CD14-positive monocyte (primary cell): ENCODE data around the gene INS. TPM values are rescaled to one million over a fixed set of nuclear protein-coding genes. Genes with fewer than 3 reads are reported as not detected.

Experiments used
- DNase-seq, 3 donors: peaks; one replicate each; pipeline ENCODE4 v3.0.0-alpha.2; 2011 to 2022
- H2AFZ ChIP-seq: 2 replicates; pipeline ENCODE4 v1.6.0; 2012; ENCODE audit warnings: mild to moderate bottlenecking, low read depth, low read length, inconsistent platforms; ENCODE audit not compliant: insufficient read depth, poor library complexity, severe bottlenecking
- H3K27ac ChIP-seq, 2 donors: 1 replicate in 1 of 2; 2 replicates in 1 of 2; pipeline ENCODE4 v1.5.1; 2012 to 2013; ENCODE audit warnings: low read length in 2 of 2, control low read depth in 1 of 2, inconsistent platforms in 1 of 2, low read depth in 1 of 2, mild to moderate bottlenecking in 1 of 2
- H3K27me3 ChIP-seq, 2 donors: one replicate each; pipeline versions ENCODE4 v1.6.0 to v1.6.1; 2011 to 2013; ENCODE audit warnings: low read length in 2 of 2; ENCODE audit not compliant: control insufficient read depth in 2 of 2, insufficient read depth in 2 of 2
- H3K36me3 ChIP-seq, 2 donors: replicated peaks in 1 of 2; 1 replicate in 1 of 2; 2 replicates in 1 of 2; pipeline versions ENCODE4 v1.5.1 to v1.6.1; 2012 to 2013; ENCODE audit warnings: low read length in 2 of 2, control low read depth in 1 of 2, inconsistent platforms in 1 of 2, mild to moderate bottlenecking in 1 of 2; ENCODE audit not compliant: insufficient read depth in 2 of 2, control insufficient read depth in 1 of 2
- H3K4me1 ChIP-seq, 2 donors: 1 replicate in 1 of 2; 2 replicates in 1 of 2; pipeline versions ENCODE4 v1.5.1 to v1.6.1; 2012 to 2013; ENCODE audit warnings: low read length in 2 of 2, control low read depth in 1 of 2, inconsistent platforms in 1 of 2, mild to moderate bottlenecking in 1 of 2, moderate library complexity in 1 of 2; ENCODE audit not compliant: insufficient read depth in 2 of 2, control insufficient read depth in 1 of 2
- H3K4me2 ChIP-seq: replicated peaks from 2 replicates; pipeline ENCODE3; 2012; ENCODE audit warnings: low read length, moderate library complexity, mild to moderate bottlenecking; ENCODE audit not compliant: poor library complexity, severe bottlenecking; ENCODE audit errors: extremely low read depth
- H3K4me3 ChIP-seq, 3 experiments: fragments of 200-600 bp in 1 of 3; sonication (generic) in 1 of 3; replicated peaks in 1 of 3; 1 replicate in 2 of 3; 2 replicates in 1 of 3; pipeline ENCODE4 v1.5.1; 2011 to 2013; ENCODE audit warnings: low read length in 3 of 3, mild to moderate bottlenecking in 3 of 3, control low read depth in 2 of 3, low read depth in 2 of 3, inconsistent platforms in 1 of 3, moderate library complexity in 1 of 3
- H3K79me2 ChIP-seq: 2 replicates; pipeline ENCODE4 v1.6.0; 2012; ENCODE audit warnings: mild to moderate bottlenecking, control low read depth, inconsistent platforms, low read length, moderate library complexity; ENCODE audit not compliant: insufficient read depth
- H3K9ac ChIP-seq: 2 replicates; pipeline ENCODE4 v1.6.0; 2017; ENCODE audit warnings: low read length, mild to moderate bottlenecking; ENCODE audit not compliant: insufficient read depth, poor library complexity, severe bottlenecking
- H3K9me3 ChIP-seq, 2 donors: replicated peaks in 1 of 2; 1 replicate in 1 of 2; 2 replicates in 1 of 2; pipeline versions ENCODE4 v1.5.1 to v1.6.1; 2012 to 2013; ENCODE audit warnings: low read length in 2 of 2, control low read depth in 1 of 2; ENCODE audit not compliant: control insufficient read depth in 1 of 2, insufficient read depth in 1 of 2
- H4K20me1 ChIP-seq: 2 replicates; pipeline ENCODE4 v1.6.0; 2012; ENCODE audit warnings: mild to moderate bottlenecking, low read length, control low read depth, moderate library complexity; ENCODE audit not compliant: insufficient read depth
- H3K27ac Mint-ChIP-seq, 7 donors: one replicate each; pipeline ENCODE4 v1.8.0; 2020; ENCODE audit warnings: mild to moderate bottlenecking in 7 of 7, mixed read lengths in 7 of 7, moderate library complexity in 6 of 7, inconsistent platforms in 2 of 7
- H3K27me3 Mint-ChIP-seq, 3 donors: one replicate each; pipeline ENCODE4 v1.8.0; 2021 to 2022; ENCODE audit warnings: low read depth in 3 of 3, mild to moderate bottlenecking in 3 of 3, mixed read lengths in 3 of 3, moderate library complexity in 3 of 3, inconsistent platforms in 1 of 3
- H3K36me3 Mint-ChIP-seq, 2 donors: one replicate each; pipeline ENCODE4 v1.8.0; 2020; ENCODE audit warnings: mixed read lengths in 2 of 2, inconsistent platforms in 1 of 2, mild to moderate bottlenecking in 1 of 2
- H3K4me1 Mint-ChIP-seq: one replicate; pipeline ENCODE4 v1.8.0; 2020; ENCODE audit warnings: mild to moderate bottlenecking, mixed read lengths
- H3K4me3 Mint-ChIP-seq, 2 donors: one replicate each; pipeline ENCODE4 v1.8.0; 2020; ENCODE audit warnings: mild to moderate bottlenecking in 2 of 2, mixed read lengths in 2 of 2, moderate library complexity in 1 of 2
- H3K9me3 Mint-ChIP-seq, 7 donors: one replicate each; pipeline ENCODE4 v1.8.0; 2020 to 2022; ENCODE audit warnings: mixed read lengths in 7 of 7, mild to moderate bottlenecking in 6 of 7, moderate library complexity in 6 of 7, inconsistent platforms in 2 of 7
- CTCF ChIP-seq: fragments of 200-600 bp; IDR thresholded peaks from one replicate; pipeline ENCODE4 v1.8.0; 2022; ENCODE audit warnings: antibody characterized with exemption, mild to moderate bottlenecking
- WGBS: methylation state at CpG from one replicate; pipeline ENCODE4 v1.1.5; 2013; ENCODE audit warnings: missing lambda C conversion rate; ENCODE audit not compliant: insufficient coverage; 5-methylcytosine and 5-hydroxymethylcytosine counted together
- intact Hi-C, 2 donors: fragments of 100-400 bp; cut with micrococcal nuclease; formaldehyde crosslinking; loops; one replicate each; pipeline versions ENCODE4 v1.15.0 to v1.15.1; 2023
- polyA plus RNA-seq, 3 donors: library from polyadenylated mRNA; depleted of rRNA in 1 of 3; unstranded in 2 of 3; stranded (reverse) in 1 of 3; fragments of 300-500 nt in 2 of 3; fragments of >200 nt in 1 of 3; fragmentation: Illumina TruSeq in 2 of 3; gene quantifications; 1 replicate in 2 of 3; 2 replicates in 1 of 3; pipeline ENCODE4 v1.2.3, GENCODE V29; 2012 to 2021

The INS gene
- polyA plus RNA-seq, 3 donors = not detected

- no peak for TF ChIP-seq CTCF
- H3K4me3 ChIP-seq = no peak overlapping the region
- no peak overlapping the region for H3K27ac Mint-ChIP-seq
- WGBS = 95% methylated on average over 17 of the region's 22 CpGs
- H4K20me1 ChIP-seq = no peaks in the 10 kb centered on the region
- no peak overlapping the region for H3K4me2 ChIP-seq
- H3K4me1 Mint-ChIP-seq = peaks cover 3% of the 10 kb centered on the region
- H3K9me3 Mint-ChIP-seq = peaks cover 0 to 3% (median 0%) of the 10 kb centered on the region in 7 donors
- no peak for DNase-seq
- peaks cover 15 to 24% (median 21%) of the 10 kb centered on the region in 3 donors for H3K27me3 Mint-ChIP-seq
- intact Hi-C loops = loop anchor here (5.0 to 10.0 kb wide), 2 partner anchors 98 to 325 kb away; no protein-coding TSS in a partner anchor
- no peak overlapping the region for H3K27ac ChIP-seq
- no peaks in the 10 kb centered on the region for H3K79me2 ChIP-seq
- peaks cover 0 to 5% of the 10 kb centered on the region in 2 donors for H3K27me3 ChIP-seq
- no peaks in the 10 kb centered on the region for H3K9me3 ChIP-seq
- H2AFZ ChIP-seq = no peak overlapping the region
- peaks cover 0 to 5% of the 10 kb centered on the region in 2 donors for H3K4me1 ChIP-seq
- no peaks in the 10 kb centered on the region for H3K36me3 Mint-ChIP-seq
- H3K4me3 Mint-ChIP-seq = no peak overlapping the region
- no peaks in the 10 kb centered on the region for H3K36me3 ChIP-seq
- H3K9ac ChIP-seq = no peak overlapping the region
Measured at GRCh38 chr11:2199466-2200341, 38.7 kb upstream of the INS start.

DNA sequence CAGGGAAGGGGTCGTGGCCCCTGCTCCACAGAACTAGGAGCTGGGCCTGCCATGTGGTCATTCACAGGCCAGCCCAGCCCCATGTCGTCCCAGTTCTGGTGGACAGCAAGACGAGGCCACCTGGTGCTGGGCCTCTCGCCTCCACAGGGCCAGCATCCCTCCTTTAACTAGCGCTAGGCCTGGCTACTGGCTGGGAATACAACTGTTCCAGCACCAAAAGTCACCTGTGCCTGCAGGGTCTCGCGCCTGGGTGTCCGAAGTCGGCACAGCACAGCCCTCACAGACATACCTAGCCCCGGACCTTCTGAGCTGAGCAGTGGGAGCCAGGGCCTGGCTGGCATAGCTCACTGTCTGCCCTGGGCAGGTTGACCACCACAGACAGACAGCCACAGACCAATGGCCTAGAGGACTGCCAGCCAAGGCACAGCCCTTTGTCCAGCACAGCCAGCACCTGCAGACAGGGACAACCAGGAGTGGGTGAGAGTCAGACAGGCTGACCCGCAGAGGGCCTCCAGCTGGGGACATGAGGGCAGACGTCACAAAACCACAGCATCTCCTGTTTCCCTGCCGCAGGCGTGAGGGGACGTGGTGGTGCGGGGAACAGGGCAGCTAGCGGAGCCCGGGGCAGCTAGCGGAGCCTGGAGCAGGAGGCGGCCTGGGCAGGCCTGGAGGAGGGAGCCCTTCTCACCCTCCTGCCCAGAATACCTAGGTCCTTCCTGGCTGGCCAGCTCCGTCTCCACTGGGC, 37.8 kb upstream of the INS start:
- Mint-ChIP-seq H3K36me3 (no peaks in the 10 kb centered on the region), H3K4me3 (no peak overlapping the region), H3K4me1 (peaks cover 3% of the 10 kb centered on the region), H3K27me3 (peaks cover 15 to 25% (median 21%) of the 10 kb centered on the region in 3 donors), H3K27ac (no peak overlapping the region), H3K9me3 (peaks cover 0 to 3% (median 0%) of the 10 kb centered on the region in 7 donors)
- Histone ChIP-seq H3K9ac (no peak overlapping the region), H3K36me3 (no peaks in the 10 kb centered on the region), H4K20me1 (no peaks in the 10 kb centered on the region), H3K4me1 (peaks cover 0 to 5% of the 10 kb centered on the region in 2 donors), H3K27me3 (peaks cover 0 to 5% of the 10 kb centered on the region in 2 donors), H3K27ac (no peak overlapping the region), H3K79me2 (no peaks in the 10 kb centered on the region), H3K4me3 (no peak overlapping the region), H2AFZ (no peak overlapping the region), H3K9me3 (no peaks in the 10 kb centered on the region), H3K4me2 (no peak overlapping the region)
- no peak for DNase-seq
- WGBS = 37% methylated on average over 14 of the region's 21 CpGs
- no peak for TF ChIP-seq CTCF
- intact Hi-C loops = loop anchor here (5.0 to 10.0 kb wide), 2 partner anchors 99 to 326 kb away; no protein-coding TSS in a partner anchor
